ENCODE data around the gene CELSR2.

The CELSR2 gene

GRCh38 chr1:109263234-109263596, 13.9 kb downstream of the CELSR2 start:
- Histone ChIP-seq H2AFZ (ENCODE audit: low read depth, low read length) (no peak overlapping the region), H3K79me2 (ENCODE audit: insufficient read depth, low read length) (no peaks in the 10 kb centered on the region), H3K4me3 (ENCODE audit: low read depth in 1 of 2, low read length in 2 of 2) (no peak overlapping the region), H3K9ac (ENCODE audit: low read depth, low read length) (no peak overlapping the region), H3K4me1 (ENCODE audit: insufficient read depth, low read length) (no peaks in the 10 kb centered on the region), H4K20me1 (ENCODE audit: insufficient read depth, low read length) (no peaks in the 10 kb centered on the region), H3K27ac (ENCODE audit: low read length) (no peak overlapping the region), H3K36me3 (ENCODE audit: insufficient read depth, low read length) (no peaks in the 10 kb centered on the region), H3K9me3 (ENCODE audit: insufficient read depth, low read length, severe bottlenecking) (no peaks in the 10 kb centered on the region), H3K4me2 (ENCODE audit: insufficient read depth, low read length) (no peak overlapping the region), H3K27me3 (ENCODE audit: insufficient read depth, low read length, poor library complexity) (no peaks in the 10 kb centered on the region)
- no peak for DNase-seq
- peak; percentile 19; the same call in 2 of the 3 replicates for ATAC-seq (ENCODE audit: insufficient read depth, low read depth)
- TF ChIP-seq EZH2 (IDR thresholded peaks at IDR 0.05; ENCODE audit: borderline replicate concordance, low read depth, low read length, severe bottlenecking) (no peak), CTCF (IDR thresholded peaks at IDR 0.05; ENCODE audit: borderline replicate concordance, extremely low read depth, low read length, poor library complexity, severe bottlenecking) (no peak)

GRCh38 chr1:109263597-109264378, 14.4 kb downstream of the CELSR2 start:
- ATAC-seq (ENCODE audit: insufficient read depth, low read depth) (peak; percentile 88), DNase-seq (peak; percentile 69)
- TF ChIP-seq CTCF (IDR thresholded peaks at IDR 0.05; ENCODE audit: borderline replicate concordance, extremely low read depth, low read length, poor library complexity, severe bottlenecking) (peak; percentile 89), EZH2 (IDR thresholded peaks at IDR 0.05; ENCODE audit: borderline replicate concordance, low read depth, low read length, severe bottlenecking) (no peak)
- Histone ChIP-seq H3K4me2 (ENCODE audit: insufficient read depth, low read length) (no peak overlapping the region), H4K20me1 (ENCODE audit: insufficient read depth, low read length) (no peaks in the 10 kb centered on the region), H3K9me3 (ENCODE audit: insufficient read depth, low read length, severe bottlenecking) (no peaks in the 10 kb centered on the region), H3K79me2 (ENCODE audit: insufficient read depth, low read length) (no peaks in the 10 kb centered on the region), H3K4me3 (ENCODE audit: low read depth in 1 of 2, low read length in 2 of 2) (no peak overlapping the region), H3K9ac (ENCODE audit: low read depth, low read length) (no peak overlapping the region), H3K36me3 (ENCODE audit: insufficient read depth, low read length) (no peaks in the 10 kb centered on the region; the same call in 1 of the 2 replicates), H3K27ac (ENCODE audit: low read length) (no peak overlapping the region), H2AFZ (ENCODE audit: low read depth, low read length) (no peak overlapping the region), H3K27me3 (ENCODE audit: insufficient read depth, low read length, poor library complexity) (no peaks in the 10 kb centered on the region), H3K4me1 (ENCODE audit: insufficient read depth, low read length) (no peaks in the 10 kb centered on the region)

- ATAC-seq (ENCODE audit: insufficient read depth, low read depth), result no peak
- no peak overlapping the region for H3K4me3 ChIP-seq (ENCODE audit: low read depth in 1 of 2, low read length in 2 of 2)
- H3K36me3 ChIP-seq (ENCODE audit: insufficient read depth, low read length), result no peaks in the 10 kb centered on the region; the same call in 1 of the 2 replicates
- H3K27ac ChIP-seq (ENCODE audit: low read length), result no peak overlapping the region
- DNase-seq, result no peak
- H3K4me1 ChIP-seq (ENCODE audit: insufficient read depth, low read length), result no peaks in the 10 kb centered on the region
- no peaks in the 10 kb centered on the region for H3K27me3 ChIP-seq (ENCODE audit: insufficient read depth, low read length, poor library complexity)
- H2AFZ ChIP-seq (ENCODE audit: low read depth, low read length), result no peak overlapping the region
- no peaks in the 10 kb centered on the region for H4K20me1 ChIP-seq (ENCODE audit: insufficient read depth, low read length)
- no peak for TF ChIP-seq EZH2 (IDR thresholded peaks at IDR 0.05; ENCODE audit: borderline replicate concordance, low read depth, low read length, severe bottlenecking)
- no peak for TF ChIP-seq CTCF (IDR thresholded peaks at IDR 0.05; ENCODE audit: borderline replicate concordance, extremely low read depth, low read length, poor library complexity, severe bottlenecking)
- no peaks in the 10 kb centered on the region for H3K9me3 ChIP-seq (ENCODE audit: insufficient read depth, low read length, severe bottlenecking)
- no peaks in the 10 kb centered on the region for H3K79me2 ChIP-seq (ENCODE audit: insufficient read depth, low read length)
- H3K4me2 ChIP-seq (ENCODE audit: insufficient read depth, low read length), result no peak overlapping the region
- H3K9ac ChIP-seq (ENCODE audit: low read depth, low read length), result no peak overlapping the region
Measured at GRCh38 chr1:109264379-109264755, 15.0 kb downstream of the CELSR2 start.

All from DND-41 (cell line).